GM12878 (cell line): Measurements from ENCODE around the gene ARHGEF38. TPM values are rescaled to one million over a fixed set of nuclear protein-coding genes. Genes with fewer than 3 reads are reported as not detected.

Source experiments
- polyA plus RNA-seq, 11 experiments: library from polyadenylated mRNA; depleted of rRNA in 4 of 11; unstranded in 6 of 11; stranded (reverse) in 5 of 11; fragments of >200 nt; fragmentation: Nextera tagmentation in 4 of 11; fragmentation: Illumina TruSeq in 1 of 11; extraction: Ambion mirVana in 4 of 11; extraction: Trizol in 1 of 11; gene quantifications; 1 replicate in 1 of 11; 2 replicates in 10 of 11; pipeline versions ENCODE4 v1.2.1 to v1.2.3, GENCODE V29; 2011 to 2016; ENCODE audit warnings: inconsistent platforms in 2 of 11, missing spikeins in 2 of 11, low read depth in 1 of 11
- small RNA-seq: library from RNA; depleted of rRNA; stranded (forward); fragments of <200 nt; gene quantifications from one replicate; pipeline ENCODE3, GENCODE V24; 2014
- total RNA-seq, 4 experiments: library from RNA; depleted of rRNA in 3 of 4; stranded (reverse); fragments of >200 nt in 3 of 4; fragmentation: Illumina TruSeq in 1 of 4; extraction: Trizol in 1 of 4; gene quantifications; 2 replicates each; pipeline versions ENCODE4 v1.2.1 to v1.2.3, GENCODE V29; 2013 to 2021

ARHGEF38 gene
- total and polyA plus RNA-seq, 10 of the 15 experiments (the other 5 are each of a cell fraction or from before 2014, with no cell fraction given): 0.01 to 1.1 (median 0.09) TPM; not detected in 2

Small RNA genes within 50 kb of the gene (small RNA-seq; reads per million reads assigned to genes)
- not detected for gene ATP5F1EP1

Other genes with a start within 250 kb of the ARHGEF38 start
- gene PPA2, start 78.6 kb upstream of the ARHGEF38 start, total RNA-seq (2014; rRNA removed): 118 and 136 TPM in 2 replicates
- gene PPA2, start 78.6 kb upstream of the ARHGEF38 start, total RNA-seq (2014; rRNA removed; fragmentation: Illumina TruSeq; extraction: Trizol): 94.8 and 96.9 TPM in 2 replicates
- gene PPA2, start 78.6 kb upstream of the ARHGEF38 start, total RNA-seq (2021): 127 and 128 TPM in 2 replicates
- gene PPA2, start 78.6 kb upstream of the ARHGEF38 start, polyA plus RNA-seq (2011; rRNA removed): 138 and 219 TPM in 2 replicates
- gene PPA2, start 78.6 kb upstream of the ARHGEF38 start, polyA plus RNA-seq (2014; fragmentation: Illumina TruSeq; extraction: Trizol): 93.8 and 125 TPM in 2 replicates
- 100 to 1,000 TPM; 196 to 205 TPM for gene PPA2, start 78.6 kb upstream of the ARHGEF38 start, polyA plus RNA-seq (2014; fragmentation: Nextera tagmentation; extraction: Ambion mirVana)
- 121 and 153 TPM in 2 replicates for gene PPA2, start 78.6 kb upstream of the ARHGEF38 start, polyA plus RNA-seq (2014; rRNA removed)
- gene PPA2, start 78.6 kb upstream of the ARHGEF38 start, polyA plus RNA-seq (2016; fragmentation: Nextera tagmentation; extraction: Ambion mirVana): 100 to 1,000 TPM; 286 to 293 TPM
- gene INTS12, start 156.1 kb downstream of the ARHGEF38 start, total RNA-seq (2014; rRNA removed): 29.6 and 30.5 TPM in 2 replicates
- 28.8 and 29.4 TPM in 2 replicates for gene INTS12, start 156.1 kb downstream of the ARHGEF38 start, total RNA-seq (2014; rRNA removed; fragmentation: Illumina TruSeq; extraction: Trizol)
- gene INTS12, start 156.1 kb downstream of the ARHGEF38 start, total RNA-seq (2021): 23.7 and 24.2 TPM in 2 replicates
- 41.0 and 46.9 TPM in 2 replicates for gene INTS12, start 156.1 kb downstream of the ARHGEF38 start, polyA plus RNA-seq (2011; rRNA removed)
- 52.4 and 55.8 TPM in 2 replicates for gene INTS12, start 156.1 kb downstream of the ARHGEF38 start, polyA plus RNA-seq (2014; fragmentation: Illumina TruSeq; extraction: Trizol)
- 10 to 100 TPM; 40.4 to 43.9 TPM for gene INTS12, start 156.1 kb downstream of the ARHGEF38 start, polyA plus RNA-seq (2014; fragmentation: Nextera tagmentation; extraction: Ambion mirVana)
- gene INTS12, start 156.1 kb downstream of the ARHGEF38 start, polyA plus RNA-seq (2014; rRNA removed): 28.3 and 34.9 TPM in 2 replicates
- gene INTS12, start 156.1 kb downstream of the ARHGEF38 start, polyA plus RNA-seq (2016; fragmentation: Nextera tagmentation; extraction: Ambion mirVana): 10 to 100 TPM; 34.2 to 39.6 TPM
- 14.9 and 16.2 TPM in 2 replicates for gene GSTCD, start 156.2 kb downstream of the ARHGEF38 start, total RNA-seq (2014; rRNA removed)
- gene GSTCD, start 156.2 kb downstream of the ARHGEF38 start, total RNA-seq (2014; rRNA removed; fragmentation: Illumina TruSeq; extraction: Trizol): 18.6 and 19.5 TPM in 2 replicates
- gene GSTCD, start 156.2 kb downstream of the ARHGEF38 start, total RNA-seq (2021): 19.9 and 20.4 TPM in 2 replicates
- gene GSTCD, start 156.2 kb downstream of the ARHGEF38 start, polyA plus RNA-seq (2011; rRNA removed): 28.4 and 39.4 TPM in 2 replicates
- 16.1 and 18.0 TPM in 2 replicates for gene GSTCD, start 156.2 kb downstream of the ARHGEF38 start, polyA plus RNA-seq (2014; fragmentation: Illumina TruSeq; extraction: Trizol)
- 1 to 10 TPM; 4.3 to 5.7 TPM for gene GSTCD, start 156.2 kb downstream of the ARHGEF38 start, polyA plus RNA-seq (2014; fragmentation: Nextera tagmentation; extraction: Ambion mirVana)
- 10.6 and 12.0 TPM in 2 replicates for gene GSTCD, start 156.2 kb downstream of the ARHGEF38 start, polyA plus RNA-seq (2014; rRNA removed)
- 10 to 100 TPM; 10.6 to 13.3 TPM for gene GSTCD, start 156.2 kb downstream of the ARHGEF38 start, polyA plus RNA-seq (2016; fragmentation: Nextera tagmentation; extraction: Ambion mirVana)